ENCODE results near the gene ATXN7.

DNA sequence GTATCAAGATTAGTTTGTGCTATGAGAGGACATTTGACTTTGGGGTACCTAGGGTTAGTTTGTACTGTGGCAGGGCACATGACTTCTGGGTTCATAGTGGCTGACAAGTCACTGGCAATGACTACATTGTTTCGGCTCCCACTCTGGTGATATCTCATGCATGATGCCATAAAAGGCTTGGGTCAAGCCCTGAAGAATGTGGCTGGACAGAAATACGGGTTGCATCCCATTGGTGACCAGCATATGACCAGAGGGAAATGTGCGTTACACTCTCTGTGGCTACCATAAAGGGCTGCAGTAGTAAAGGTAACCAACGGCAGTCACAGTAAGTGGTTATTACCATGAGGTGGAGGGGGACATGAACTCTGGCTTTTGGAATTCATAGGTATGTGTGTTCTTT lies 18.5 kb upstream of the ATXN7 start:
- TF ChIP-seq, protein P1, sequence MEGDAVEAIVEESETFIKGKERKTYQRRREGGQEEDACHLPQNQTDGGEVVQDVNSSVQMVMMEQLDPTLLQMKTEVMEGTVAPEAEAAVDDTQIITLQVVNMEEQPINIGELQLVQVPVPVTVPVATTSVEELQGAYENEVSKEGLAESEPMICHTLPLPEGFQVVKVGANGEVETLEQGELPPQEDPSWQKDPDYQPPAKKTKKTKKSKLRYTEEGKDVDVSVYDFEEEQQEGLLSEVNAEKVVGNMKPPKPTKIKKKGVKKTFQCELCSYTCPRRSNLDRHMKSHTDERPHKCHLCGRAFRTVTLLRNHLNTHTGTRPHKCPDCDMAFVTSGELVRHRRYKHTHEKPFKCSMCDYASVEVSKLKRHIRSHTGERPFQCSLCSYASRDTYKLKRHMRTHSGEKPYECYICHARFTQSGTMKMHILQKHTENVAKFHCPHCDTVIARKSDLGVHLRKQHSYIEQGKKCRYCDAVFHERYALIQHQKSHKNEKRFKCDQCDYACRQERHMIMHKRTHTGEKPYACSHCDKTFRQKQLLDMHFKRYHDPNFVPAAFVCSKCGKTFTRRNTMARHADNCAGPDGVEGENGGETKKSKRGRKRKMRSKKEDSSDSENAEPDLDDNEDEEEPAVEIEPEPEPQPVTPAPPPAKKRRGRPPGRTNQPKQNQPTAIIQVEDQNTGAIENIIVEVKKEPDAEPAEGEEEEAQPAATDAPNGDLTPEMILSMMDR (IDR thresholded peaks at IDR 0.05; ENCODE audit: low read depth, low read length, missing input control): no peak
- TF ChIP-seq YY1 (IDR thresholded peaks at IDR 0.05) (no peak), GABPA (IDR thresholded peaks at IDR 0.05 in 1 of 2, conservative IDR thresholded peaks at IDR 0.05 in 1 of 2) (no peak)
- TF ChIP-seq, protein P2, sequence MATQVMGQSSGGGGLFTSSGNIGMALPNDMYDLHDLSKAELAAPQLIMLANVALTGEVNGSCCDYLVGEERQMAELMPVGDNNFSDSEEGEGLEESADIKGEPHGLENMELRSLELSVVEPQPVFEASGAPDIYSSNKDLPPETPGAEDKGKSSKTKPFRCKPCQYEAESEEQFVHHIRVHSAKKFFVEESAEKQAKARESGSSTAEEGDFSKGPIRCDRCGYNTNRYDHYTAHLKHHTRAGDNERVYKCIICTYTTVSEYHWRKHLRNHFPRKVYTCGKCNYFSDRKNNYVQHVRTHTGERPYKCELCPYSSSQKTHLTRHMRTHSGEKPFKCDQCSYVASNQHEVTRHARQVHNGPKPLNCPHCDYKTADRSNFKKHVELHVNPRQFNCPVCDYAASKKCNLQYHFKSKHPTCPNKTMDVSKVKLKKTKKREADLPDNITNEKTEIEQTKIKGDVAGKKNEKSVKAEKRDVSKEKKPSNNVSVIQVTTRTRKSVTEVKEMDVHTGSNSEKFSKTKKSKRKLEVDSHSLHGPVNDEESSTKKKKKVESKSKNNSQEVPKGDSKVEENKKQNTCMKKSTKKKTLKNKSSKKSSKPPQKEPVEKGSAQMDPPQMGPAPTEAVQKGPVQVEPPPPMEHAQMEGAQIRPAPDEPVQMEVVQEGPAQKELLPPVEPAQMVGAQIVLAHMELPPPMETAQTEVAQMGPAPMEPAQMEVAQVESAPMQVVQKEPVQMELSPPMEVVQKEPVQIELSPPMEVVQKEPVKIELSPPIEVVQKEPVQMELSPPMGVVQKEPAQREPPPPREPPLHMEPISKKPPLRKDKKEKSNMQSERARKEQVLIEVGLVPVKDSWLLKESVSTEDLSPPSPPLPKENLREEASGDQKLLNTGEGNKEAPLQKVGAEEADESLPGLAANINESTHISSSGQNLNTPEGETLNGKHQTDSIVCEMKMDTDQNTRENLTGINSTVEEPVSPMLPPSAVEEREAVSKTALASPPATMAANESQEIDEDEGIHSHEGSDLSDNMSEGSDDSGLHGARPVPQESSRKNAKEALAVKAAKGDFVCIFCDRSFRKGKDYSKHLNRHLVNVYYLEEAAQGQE (IDR thresholded peaks at IDR 0.05): no peak
- TF ChIP-seq, protein P3, sequence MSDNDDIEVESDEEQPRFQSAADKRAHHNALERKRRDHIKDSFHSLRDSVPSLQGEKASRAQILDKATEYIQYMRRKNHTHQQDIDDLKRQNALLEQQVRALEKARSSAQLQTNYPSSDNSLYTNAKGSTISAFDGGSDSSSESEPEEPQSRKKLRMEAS (IDR thresholded peaks at IDR 0.05): no peak

Data from liver (tissue), 3 donors.